ENCODE measurements around the gene CPT1C. TPM values are rescaled to one million over a fixed set of nuclear protein-coding genes. Genes with fewer than 3 reads are reported as not detected.
A peak's percentile ranks its signal among the peaks of the same experiment; 100 is the strongest.

Gene CPT1C
- total and polyA plus RNA-seq, 2 donors (not counting 1 experiment from before 2014, with no cell fraction given): 0.30 to 1.7 TPM

- H3K79me2 ChIP-seq (ENCODE audit: control insufficient read depth, insufficient read depth, low read length): peaks cover 61% of the 10 kb centered on the region
- H3K4me1 Mint-ChIP-seq: peaks cover 43% of the 10 kb centered on the region
- H3K27ac ChIP-seq (ENCODE audit: low read length in 2 of 2): peak overlapping the region; percentile 41 to 93
- H3K9me3 ChIP-seq (ENCODE audit: control extremely low read depth in 1 of 3, control insufficient read depth in 2 of 3, insufficient read depth in 1 of 3, low read length in 2 of 3): peaks cover 0 to 5% (median 0%) of the 10 kb centered on the region in 3 donors
- 81% methylated on average over 6 of the region's 10 CpGs for WGBS (ENCODE audit: insufficient coverage)
- intact Hi-C loops (cut with micrococcal nuclease): loop anchor here (1.0 to 10.0 kb wide), 3 partner anchors 90 to 565 kb away; partner anchors contain the start of genes C19orf73, LIN7B and PPFIA3
- no peak overlapping the region for H2AFZ ChIP-seq (ENCODE audit: insufficient read depth, low read depth, low read length, poor library complexity, severe bottlenecking)
- H3K4me1 ChIP-seq (ENCODE audit: control insufficient read depth in 2 of 2, insufficient read depth in 2 of 2, low read length in 2 of 2): peaks cover 32 to 48% of the 10 kb centered on the region in 2 donors
- TF ChIP-seq CTCF (IDR thresholded peaks at IDR 0.05): no peak
- TF ChIP-seq EZH2 (IDR thresholded peaks at IDR 0.05; ENCODE audit: borderline replicate concordance, insufficient read depth, low read depth, low read length, poor library complexity, severe bottlenecking): no peak
- H3K4me2 ChIP-seq (replicated peaks; ENCODE audit: low read depth, low read length, poor library complexity, severe bottlenecking): peak overlapping the region; percentile 48
- no peak overlapping the region for H3K4me3 Mint-ChIP-seq
- no peak overlapping the region for H3K9ac ChIP-seq (ENCODE audit: low read length)
- ChIA-PET POLR2A (interaction anchor here (0.6 to 1.2 kb wide), 3 partner anchors 87 to 296 kb away, joined by 3 to 6 read pairs (median 3); no protein-coding TSS in a partner anchor), CTCF (interaction anchor here (0.6 to 3.9 kb wide), 15 partner anchors 10 to 289 kb away, joined by 3 to 28 read pairs (median 4); partner anchors contain the start of genes ADM5, RRAS and SCAF1)
- H3K27me3 Mint-ChIP-seq: no peaks in the 10 kb centered on the region
- DNase-seq (peak; percentile 24), ATAC-seq (ENCODE audit: low read depth) (no peak)
- H3K9me3 Mint-ChIP-seq (ENCODE audit: insufficient read depth): no peaks in the 10 kb centered on the region
- peaks cover 0 to 40% of the 10 kb centered on the region in 2 experiments for H3K36me3 ChIP-seq (replicated peaks in 1 of 2; ENCODE audit: control extremely low read depth in 1 of 2, control insufficient read depth in 1 of 2, extremely low read depth in 1 of 2, insufficient read depth in 2 of 2, low read length in 1 of 2)
- H4K20me1 ChIP-seq (ENCODE audit: control insufficient read depth, insufficient read depth, low read length, poor library complexity, severe bottlenecking): peaks cover 71% of the 10 kb centered on the region
- H3K27ac Mint-ChIP-seq: peak overlapping the region; percentile 70
- H3K27me3 ChIP-seq (replicated peaks in 1 of 4; ENCODE audit: control extremely low read depth in 1 of 4, control insufficient read depth in 3 of 4, insufficient read depth in 4 of 4, low read length in 3 of 4): no peaks in the 10 kb centered on the region
- no peak overlapping the region for H3K4me3 ChIP-seq (ENCODE audit: control extremely low read depth in 1 of 5, extremely low read depth in 1 of 5, insufficient read depth in 1 of 5, low read depth in 2 of 5, low read length in 4 of 5)
Observed at GRCh38 chr19:49679771-49680413, 11.0 kb upstream of the CPT1C start.
